Upper lobe of left lung (tissue), 6 donors: ENCODE measurements around the gene SLC16A1. TPM values are rescaled to one million over a fixed set of nuclear protein-coding genes. Genes with fewer than 3 reads are reported as not detected.

ENCODE experiments used
- ATAC-seq, 2 donors: fragments of 200-7000 bp; cut with Tn5 transposase; one replicate each; pipeline ENCODE4 v1.9.1; 2022; ENCODE audit warnings: mild to moderate bottlenecking in 2 of 2, moderate library complexity in 2 of 2; ENCODE audit not compliant: low FRiP score in 2 of 2
- DNase-seq, 2 donors: peaks; one replicate each; pipeline ENCODE4 v3.0.0-alpha.2; 2019 to 2020
- H3K27ac ChIP-seq, 4 donors: fragments of 200-600 bp; sonication (generic); one replicate each; pipeline ENCODE4 v1.5.1; 2016 to 2019
- H3K27me3 ChIP-seq, 4 donors: fragments of 200-600 bp; sonication (generic); one replicate each; pipeline ENCODE4 v1.5.1; 2017 to 2019
- H3K36me3 ChIP-seq, 4 donors: fragments of 200-600 bp; sonication (generic); one replicate each; pipeline ENCODE4 v1.5.1; 2016 to 2019
- H3K4me1 ChIP-seq, 4 donors: fragments of 200-600 bp; sonication (generic); one replicate each; pipeline ENCODE4 v1.5.1; 2018 to 2019
- H3K4me3 ChIP-seq, 4 donors: fragments of 200-600 bp; sonication (generic); one replicate each; pipeline ENCODE4 v1.5.1; 2017 to 2019; ENCODE audit warnings: mild to moderate bottlenecking in 2 of 4, moderate library complexity in 1 of 4
- H3K9me3 ChIP-seq, 4 donors: fragments of 200-600 bp; sonication (generic); one replicate each; pipeline ENCODE4 v1.5.1; 2018 to 2019
- CTCF ChIP-seq, 6 experiments: fragments of 450-650 bp in 4 of 6; fragments of 200-600 bp in 2 of 6; sonication (generic) in 2 of 6; IDR thresholded peaks; one replicate each; pipeline ENCODE4 v1.5.1; 2016 to 2019; ENCODE audit warnings: antibody characterized with exemption in 6 of 6
- EP300 ChIP-seq, 4 donors: sonication (generic); formaldehyde crosslinking; IDR thresholded peaks; one replicate each; pipeline ENCODE4 v1.5.1; 2017; ENCODE audit warnings: antibody characterized with exemption in 4 of 4, control low read depth in 2 of 4
- POLR2A ChIP-seq, 4 donors: fragments of 450-650 bp; IDR thresholded peaks; one replicate each; pipeline ENCODE4 v1.5.1; 2016 to 2017; ENCODE audit warnings: antibody characterized with exemption in 4 of 4, mild to moderate bottlenecking in 2 of 4
- POLR2AphosphoS5 ChIP-seq, 2 donors: sonication (generic); formaldehyde crosslinking; IDR thresholded peaks; one replicate each; pipeline ENCODE4 v1.5.1; 2017; ENCODE audit warnings: antibody characterized with exemption in 2 of 2
- WGBS, 2 donors: methylation state at CpG; one replicate each; pipeline ENCODE4 v1.1.5; 2017 to 2018; 5-methylcytosine and 5-hydroxymethylcytosine counted together
- total RNA-seq, 6 donors: library from RNA; depleted of rRNA in 4 of 6; stranded (reverse); fragments of >200 nt in 4 of 6; gene quantifications; one replicate each; pipeline versions ENCODE4 v1.1.0 to v1.2.1, GENCODE V29; 2016 to 2021
- donor health status: DM: no; HTN: no; CAD: no; lungs with moderate emphysema.
- donor health status: DM: no; HTN: yes; CAD: no; lungs with severe emphysema.

SLC16A1 gene
- total RNA-seq, 6 donors from 2014 or later = 1.4 to 13.3 (median 5.9) TPM

GRCh38 chr1:112950426-112950825 is 5.6 kb downstream of the SLC16A1 start:
- no peaks in the 10 kb centered on the region for H3K27me3 ChIP-seq
- WGBS, 2 donors = 92 to 97% methylated on average over 1 of the region's 1 CpG
- TF ChIP-seq CTCF (IDR thresholded peaks at IDR 0.05) (no peak), POLR2AphosphoS5 (IDR thresholded peaks at IDR 0.05) (no peak), POLR2A (IDR thresholded peaks at IDR 0.05) (no peak), EP300 (IDR thresholded peaks at IDR 0.05) (no peak)

GRCh38 chr1:112946683-112947082 is 9.3 kb downstream of the SLC16A1 start:
- H3K27me3 ChIP-seq = no peaks in the 10 kb centered on the region
- no peaks in the 10 kb centered on the region for H3K36me3 ChIP-seq
- WGBS, 2 donors = 80 to 89% methylated on average over 3 of the region's 3 CpGs
- no peaks in the 10 kb centered on the region for H3K9me3 ChIP-seq
- no peak overlapping the region for H3K27ac ChIP-seq
- no peak overlapping the region for H3K4me3 ChIP-seq
- H3K4me1 ChIP-seq = no peaks in the 10 kb centered on the region
- no peak for ATAC-seq
- no peak for DNase-seq
- no peak for TF ChIP-seq EP300 (IDR thresholded peaks at IDR 0.05)
- TF ChIP-seq POLR2AphosphoS5 (IDR thresholded peaks at IDR 0.05) = no peak
- no peak for TF ChIP-seq CTCF (IDR thresholded peaks at IDR 0.05)
- no peak for TF ChIP-seq POLR2A (IDR thresholded peaks at IDR 0.05)

More at GRCh38 chr1:112950426-112950825, 5.6 kb downstream of the SLC16A1 start:
- Histone ChIP-seq H3K4me3 (no peak overlapping the region), H3K4me1 (peaks cover 0 to 7% (median 4%) of the 10 kb centered on the region in 4 donors), H3K9me3 (no peaks in the 10 kb centered on the region), H3K36me3 (no peaks in the 10 kb centered on the region), H3K27ac (no peak overlapping the region)
- DNase-seq (no peak), ATAC-seq (no peak)

GRCh38 chr1:112939810-112940209 is 16.2 kb downstream of the SLC16A1 start:
- Histone ChIP-seq H3K27ac (no peak overlapping the region), H3K9me3 (no peaks in the 10 kb centered on the region), H3K4me3 (no peak overlapping the region), H3K36me3 (no peaks in the 10 kb centered on the region), H3K27me3 (no peaks in the 10 kb centered on the region), H3K4me1 (peaks cover 0 to 3% (median 0%) of the 10 kb centered on the region in 4 donors)
- DNase-seq = no peak
- TF ChIP-seq POLR2A (IDR thresholded peaks at IDR 0.05) (no peak), POLR2AphosphoS5 (IDR thresholded peaks at IDR 0.05) (no peak), EP300 (IDR thresholded peaks at IDR 0.05) (no peak), CTCF (IDR thresholded peaks at IDR 0.05) (no peak)
- WGBS, 2 donors = 65 to 81% methylated on average over 3 of the region's 3 CpGs
- ATAC-seq = no peak

- Histone ChIP-seq H3K9me3 (no peaks in the 10 kb centered on the region), H3K4me3 (no peak overlapping the region), H3K27ac (no peak overlapping the region), H3K36me3 (no peaks in the 10 kb centered on the region), H3K4me1 (peaks cover 0 to 3% (median 0%) of the 10 kb centered on the region in 4 donors), H3K27me3 (no peaks in the 10 kb centered on the region)
- DNase-seq (no peak), ATAC-seq (no peak)
- TF ChIP-seq CTCF (IDR thresholded peaks at IDR 0.05) = no peak
- TF ChIP-seq POLR2AphosphoS5 (IDR thresholded peaks at IDR 0.05) = no peak
- TF ChIP-seq EP300 (IDR thresholded peaks at IDR 0.05) = no peak
- TF ChIP-seq POLR2A (IDR thresholded peaks at IDR 0.05) = no peak
- 72 to 74% methylated on average over 3 of the region's 3 CpGs for WGBS, 2 donors
These were observed 17.8 kb downstream of the SLC16A1 start for GRCh38 chr1:112938210-112938609.

GRCh38 chr1:112937495-112937894 is 18.5 kb downstream of the SLC16A1 start:
- no peak for ATAC-seq
- H3K27ac ChIP-seq = no peak overlapping the region

More at GRCh38 chr1:112937495-112937894, 18.5 kb downstream of the SLC16A1 start:
- TF ChIP-seq POLR2AphosphoS5 (IDR thresholded peaks at IDR 0.05) (no peak), CTCF (IDR thresholded peaks at IDR 0.05) (no peak), EP300 (IDR thresholded peaks at IDR 0.05) (no peak), POLR2A (IDR thresholded peaks at IDR 0.05) (no peak)
- Histone ChIP-seq H3K36me3 (no peaks in the 10 kb centered on the region), H3K4me1 (peaks cover 0 to 3% (median 0%) of the 10 kb centered on the region in 4 donors), H3K9me3 (no peaks in the 10 kb centered on the region), H3K27me3 (no peaks in the 10 kb centered on the region), H3K4me3 (no peak overlapping the region)
- no peak for DNase-seq
